HK-2 (cell line): Measurements from ENCODE around the gene GALNT2.

Source experiments
- DNase-seq: peaks from one replicate; pipeline ENCODE4 v3.0.0-alpha.2; 2018; ENCODE audit not compliant: unreplicated experiment

Gene GALNT2

DNA sequence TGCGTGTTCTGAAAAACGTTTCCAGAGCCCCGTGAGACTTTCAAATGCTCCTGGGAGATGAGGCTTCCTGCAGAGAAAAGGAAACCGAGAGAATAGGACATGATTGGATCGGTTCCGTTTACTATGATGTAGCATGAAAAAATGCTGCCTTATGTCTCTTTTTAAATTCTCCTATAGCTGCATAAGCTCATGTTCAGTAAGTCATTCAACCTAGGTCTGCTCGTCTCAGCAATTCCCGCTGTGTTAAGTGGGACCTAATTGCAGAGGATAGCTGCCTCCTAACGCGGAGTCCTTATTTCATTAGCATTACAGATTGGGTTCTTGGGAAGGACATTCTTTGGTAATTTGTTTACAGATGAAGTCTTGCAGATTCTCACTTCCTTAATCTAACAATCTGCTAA lies 165.3 kb downstream of the GALNT2 start:
- no peak for DNase-seq

DNA sequence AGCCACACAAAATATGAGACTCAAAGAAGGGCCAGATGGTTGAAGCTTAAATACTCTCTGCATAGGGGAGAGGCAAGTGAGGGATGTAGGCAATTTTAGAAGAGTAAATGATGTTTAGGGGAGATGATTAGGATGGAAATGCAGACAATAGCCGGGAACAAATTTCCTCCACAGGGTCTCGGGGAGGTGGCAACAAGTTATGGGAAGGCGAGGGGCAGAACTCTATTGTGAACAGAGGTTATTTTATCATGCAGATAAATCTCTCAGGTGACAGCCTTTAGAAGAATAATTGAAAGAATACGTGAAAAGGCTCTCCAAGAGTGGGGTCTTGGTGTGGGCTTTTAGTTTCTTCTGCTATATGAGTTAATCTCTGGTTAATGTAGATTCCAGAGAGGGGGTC lies 166.7 kb downstream of the GALNT2 start:
- no peak for DNase-seq

GRCh38 chr1:230235876-230236275 lies 168.8 kb downstream of the GALNT2 start:
- no peak for DNase-seq

GRCh38 chr1:230236301-230237008 lies 169.4 kb downstream of the GALNT2 start:
- no peak for DNase-seq

DNA sequence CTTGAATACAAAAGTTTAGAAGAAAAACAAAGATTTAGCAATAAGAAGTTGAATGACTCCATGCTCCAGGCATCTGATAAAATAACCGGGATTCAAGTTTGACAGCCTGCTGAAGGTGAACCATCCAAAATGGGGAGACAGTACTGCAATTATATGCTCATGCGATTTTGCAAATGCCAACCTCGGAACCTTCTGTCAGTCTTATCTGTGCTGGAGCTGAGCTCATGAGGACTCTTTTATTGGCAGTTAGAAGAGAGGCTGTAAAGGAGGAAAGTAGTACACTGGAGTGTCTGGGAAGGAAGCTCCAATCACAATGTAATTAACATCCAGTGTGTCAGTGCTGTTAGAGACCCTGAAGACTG lies 170.0 kb downstream of the GALNT2 start:
- DNase-seq = no peak

DNA sequence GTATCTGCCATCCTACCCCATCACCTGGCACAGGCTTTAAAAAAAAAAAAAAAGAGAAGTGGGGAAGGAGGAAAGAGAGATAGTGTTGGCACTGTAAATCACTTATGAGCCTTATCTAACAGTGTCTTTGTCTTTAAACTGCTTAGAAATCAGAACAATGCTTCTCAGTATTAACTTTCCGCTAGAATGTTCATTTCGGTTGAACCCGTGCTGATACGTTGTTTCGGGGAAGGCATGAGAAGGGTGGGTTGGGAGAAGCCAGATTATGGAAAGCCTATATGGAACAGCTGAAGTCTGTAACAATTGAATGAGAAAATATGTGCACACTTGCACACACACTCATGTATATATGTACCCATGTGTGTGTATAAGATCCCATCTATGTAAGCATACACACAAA lies 170.8 kb downstream of the GALNT2 start:
- no peak for DNase-seq

GRCh38 chr1:230240446-230241086 lies 173.5 kb downstream of the GALNT2 start:
- no peak for DNase-seq

- no peak for DNase-seq
Measured at GRCh38 chr1:230242326-230242725, 175.3 kb downstream of the GALNT2 start.

DNA sequence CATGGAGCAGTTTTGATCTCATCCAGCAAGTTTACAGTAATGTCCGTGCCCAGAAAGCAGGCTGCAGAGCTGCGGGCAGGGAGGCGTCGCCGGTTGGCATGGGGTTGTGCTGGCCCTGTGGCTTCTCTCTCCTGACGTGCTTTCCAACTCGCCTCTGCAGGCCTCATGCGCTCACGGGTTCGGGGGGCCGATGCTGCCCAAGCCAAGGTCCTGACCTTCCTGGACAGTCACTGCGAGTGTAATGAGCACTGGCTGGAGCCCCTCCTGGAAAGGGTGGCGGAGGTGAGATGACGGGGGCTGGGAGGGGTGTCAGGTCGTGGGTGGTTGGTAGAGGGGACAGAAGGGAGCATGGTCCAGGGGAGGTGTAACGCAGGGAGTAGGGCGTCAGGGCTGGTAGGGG lies 176.1 kb downstream of the GALNT2 start:
- no peak for DNase-seq

DNA sequence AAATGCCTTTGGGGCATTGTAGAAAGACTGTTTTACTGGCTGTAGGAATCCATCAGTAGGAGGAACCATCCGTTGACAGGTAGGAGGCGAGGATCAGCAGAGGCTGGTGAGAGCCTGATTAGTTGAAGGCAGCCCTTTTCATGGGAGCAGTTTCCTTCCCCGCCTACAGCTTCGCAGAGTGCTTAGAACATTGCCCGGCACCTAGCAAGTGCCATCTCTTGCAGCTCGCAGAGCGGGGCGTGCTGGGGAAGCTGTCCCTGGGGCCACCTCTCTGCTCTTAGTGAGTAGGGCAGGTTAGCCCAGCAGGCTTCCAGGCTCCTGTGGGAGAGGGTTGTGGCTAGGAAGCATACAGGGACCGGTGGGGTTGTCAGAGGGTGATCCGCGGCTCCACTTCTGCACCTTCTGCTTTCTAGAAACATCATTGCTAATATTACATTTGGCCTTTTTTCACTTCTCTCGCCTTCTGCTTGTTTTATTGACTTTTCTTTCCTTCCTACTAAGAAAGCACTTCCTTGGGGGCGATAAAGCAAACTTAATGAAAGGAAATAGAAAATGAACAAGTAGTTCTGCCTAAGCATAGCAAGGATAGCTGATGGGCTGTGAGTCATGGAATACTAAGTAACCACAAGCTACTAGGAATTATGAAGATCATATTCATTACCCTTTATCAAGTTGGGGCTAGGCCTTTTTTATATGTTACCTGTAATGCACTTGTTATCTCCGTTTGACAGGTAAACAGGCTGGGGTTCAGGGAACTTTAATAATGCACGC lies 176.7 kb downstream of the GALNT2 start:
- no peak for DNase-seq

DNA sequence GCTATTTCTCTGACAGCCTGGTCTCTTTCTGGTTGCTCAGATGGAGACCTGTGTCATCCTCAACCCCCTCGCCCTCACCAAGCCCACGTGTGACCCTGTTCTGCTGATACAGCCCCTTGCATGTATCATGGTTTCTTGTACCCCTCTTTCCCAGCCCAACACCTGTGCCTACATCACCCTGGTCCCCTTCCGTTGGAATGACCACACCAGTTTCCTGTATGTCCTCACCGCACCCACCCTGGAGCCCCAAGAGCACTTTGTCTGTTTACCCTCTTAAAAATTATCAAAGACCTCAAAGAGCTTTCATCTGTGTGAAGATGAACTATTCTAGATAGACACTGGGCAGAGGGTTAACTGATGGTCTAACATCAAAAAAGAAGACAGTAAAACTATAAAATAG lies 179.5 kb downstream of the GALNT2 start:
- DNase-seq = no peak

DNA sequence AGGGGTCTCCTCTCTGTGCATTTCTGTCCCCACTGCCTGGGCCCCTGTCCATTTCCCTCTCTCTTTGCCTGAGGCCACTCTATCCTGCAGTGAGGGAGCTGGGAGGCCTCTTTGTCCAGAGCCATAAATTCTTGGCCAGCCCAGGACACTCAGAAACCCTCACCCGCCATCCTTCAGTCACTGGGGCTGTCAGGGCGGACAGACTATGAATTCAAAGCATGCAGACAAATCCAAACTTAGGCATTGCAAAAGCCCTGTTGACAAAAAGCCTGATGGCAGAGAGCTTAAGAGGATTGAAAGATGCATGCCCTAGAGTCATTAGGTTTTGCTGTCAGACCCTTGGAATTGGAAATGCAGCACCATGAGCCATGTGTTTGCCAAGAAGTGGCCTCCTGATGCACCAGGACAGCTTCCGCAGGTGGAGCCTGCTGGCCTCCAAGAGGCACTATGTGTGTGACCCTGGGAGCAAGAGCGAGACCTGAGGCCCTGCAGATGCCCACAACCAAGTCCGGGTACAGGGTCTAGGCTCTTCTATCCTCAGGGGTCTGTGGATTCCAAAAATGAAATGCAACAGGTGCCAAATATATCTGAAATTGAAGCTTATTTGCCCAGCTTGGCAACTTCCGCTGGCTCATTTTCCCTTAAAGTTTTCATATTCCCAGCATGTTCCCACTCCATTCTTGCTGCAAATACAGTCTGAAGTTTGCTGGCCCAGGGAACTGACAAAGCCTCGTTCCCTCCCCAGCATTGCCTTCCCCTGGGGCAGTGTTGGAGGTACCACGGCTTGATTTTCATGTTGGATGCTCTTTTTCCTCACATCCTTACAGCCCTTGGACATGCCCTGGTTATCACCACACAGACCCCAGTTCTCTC lies 181.2 kb downstream of the GALNT2 start:
- DNase-seq = no peak

DNA sequence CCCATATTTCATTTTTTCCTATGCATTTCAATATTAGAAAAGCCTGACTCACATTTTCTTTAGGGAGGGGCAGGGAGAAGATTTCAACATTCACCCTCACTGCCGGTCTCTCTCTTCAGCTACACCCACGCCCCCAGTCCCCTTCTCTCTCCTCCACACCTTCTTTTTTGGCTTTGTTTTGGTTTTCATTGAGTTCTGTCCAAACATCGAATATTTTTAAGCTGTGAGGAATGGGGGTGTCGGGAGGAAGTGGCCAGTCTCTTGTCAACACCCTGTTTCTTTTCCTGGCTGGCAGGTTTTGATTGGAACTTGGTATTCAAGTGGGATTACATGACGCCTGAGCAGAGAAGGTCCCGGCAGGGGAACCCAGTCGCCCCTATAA lies 181.8 kb downstream of the GALNT2 start:
- no peak for DNase-seq

GRCh38 chr1:230249695-230250480 lies 182.8 kb downstream of the GALNT2 start:
- no peak for DNase-seq

DNA sequence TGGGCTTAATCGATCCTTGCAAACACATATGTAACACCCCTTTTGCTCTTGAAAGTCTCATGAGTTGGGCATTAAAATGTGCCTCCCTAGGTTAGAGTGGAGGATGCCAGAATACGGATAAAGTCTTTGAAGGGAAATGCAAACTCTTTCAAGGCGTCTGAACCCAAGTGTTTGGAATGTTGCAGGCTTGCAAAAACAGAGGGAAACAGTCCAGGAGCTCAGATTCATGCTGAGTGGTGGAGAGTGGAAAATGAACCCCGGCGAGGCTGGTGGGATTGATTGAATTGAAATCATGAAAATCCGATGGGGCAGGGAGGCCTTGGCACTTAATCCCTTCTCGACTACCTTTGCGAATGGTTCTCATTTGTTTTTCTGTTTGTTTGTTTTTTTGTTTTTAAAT lies 183.6 kb downstream of the GALNT2 start:
- DNase-seq = no peak

- no peak for DNase-seq
Measured at GRCh38 chr1:230251644-230252191, 184.7 kb downstream of the GALNT2 start.

GRCh38 chr1:230253150-230253549 lies 186.1 kb downstream of the GALNT2 start:
- no peak for DNase-seq

- no peak for DNase-seq
Measured at GRCh38 chr1:230254265-230254664, 187.2 kb downstream of the GALNT2 start.

GRCh38 chr1:230255116-230255515 lies 188.1 kb downstream of the GALNT2 start:
- DNase-seq = no peak

DNA sequence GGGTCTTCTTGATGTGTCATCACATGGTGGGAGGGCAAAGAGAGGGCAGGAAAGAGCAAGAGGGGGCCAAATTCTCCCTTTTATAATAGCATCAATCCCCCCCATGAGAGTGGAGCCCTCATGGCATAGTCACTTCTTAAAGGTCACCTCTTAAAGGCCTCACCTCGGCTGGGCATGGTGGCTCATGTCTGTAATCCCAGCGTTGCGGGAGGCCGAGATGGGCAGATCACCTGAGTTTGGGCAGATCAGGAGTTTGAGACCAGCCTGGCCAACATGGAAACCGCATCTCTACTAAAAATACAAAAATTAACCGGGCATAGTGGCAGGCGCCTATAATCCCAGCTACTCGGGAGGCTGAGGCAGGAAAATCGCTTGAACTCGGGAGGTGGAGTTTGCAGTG lies 189.0 kb downstream of the GALNT2 start:
- no peak for DNase-seq

DNA sequence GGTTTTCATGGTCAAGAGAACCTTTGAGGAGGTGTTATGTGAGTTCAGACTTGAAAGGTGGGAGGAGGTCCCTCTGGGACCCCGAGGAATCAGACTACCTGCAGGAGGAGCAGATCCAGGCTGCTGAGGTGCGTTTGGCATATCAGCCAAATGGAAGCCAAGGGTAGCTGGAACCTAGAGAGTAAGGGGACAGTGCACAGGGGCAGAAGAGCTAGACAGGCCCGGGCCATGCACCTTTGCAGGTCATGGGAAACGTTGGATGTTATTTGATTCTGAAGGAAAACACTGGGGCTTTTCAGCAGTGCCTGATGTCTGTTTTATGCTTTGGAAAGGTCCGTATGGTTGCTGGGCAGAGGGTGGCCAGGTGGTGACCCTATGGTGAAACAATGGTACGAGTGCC lies 189.9 kb downstream of the GALNT2 start:
- DNase-seq = no peak
